Measurements from ENCODE around the gene OR2AT4.
A peak's percentile ranks its signal among the peaks of the same experiment; 100 is the strongest.
"Not testable (repeated sequence)": the region's sequence is repeated elsewhere in the genome, so short reads cannot be mapped to it uniquely, and the experiment has no call there.

OR2AT4 gene

DNA sequence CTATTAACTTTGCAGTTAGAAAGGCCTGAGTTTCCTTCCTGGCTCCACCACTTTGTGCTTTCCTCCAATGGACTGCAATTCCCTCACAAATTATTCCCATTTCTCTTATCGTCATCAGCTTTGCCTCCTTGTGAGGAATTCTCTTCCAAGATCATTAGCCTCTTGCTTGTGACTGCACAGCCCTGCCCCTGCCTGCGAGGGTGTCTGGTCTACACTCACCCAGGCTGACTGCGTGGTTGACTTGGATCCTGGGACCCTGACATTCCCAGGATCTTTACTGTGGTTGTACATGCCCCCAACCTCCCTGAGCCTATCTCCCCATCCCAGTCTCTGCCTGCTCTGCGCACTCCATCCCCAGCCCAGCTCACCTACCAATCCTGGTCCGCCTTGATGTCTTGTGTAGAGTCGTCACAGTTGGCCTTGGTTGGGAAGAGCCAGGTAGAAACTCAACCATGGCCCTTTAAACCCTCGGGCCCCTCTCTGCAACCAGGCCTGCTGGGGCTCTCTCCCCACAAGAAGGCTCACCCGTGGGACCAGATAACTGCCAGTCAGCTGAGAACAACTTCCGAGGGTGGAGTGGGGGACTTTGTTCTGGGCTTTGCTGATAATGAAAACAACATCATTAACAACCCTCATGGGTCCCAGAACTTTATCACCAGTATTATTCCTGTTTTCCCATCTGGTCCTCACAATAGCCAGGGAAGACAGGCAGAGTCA, at the start of gene OR2AT4:
TSS of gene OR2AT4 (minus strand) at position 421 of the 717 bp plus-strand sequence.
- no peak within 1 kb of the TSS for H3K27ac ChIP-seq
- no peak within 1 kb of the TSS for H3K4me3 ChIP-seq

DNA sequence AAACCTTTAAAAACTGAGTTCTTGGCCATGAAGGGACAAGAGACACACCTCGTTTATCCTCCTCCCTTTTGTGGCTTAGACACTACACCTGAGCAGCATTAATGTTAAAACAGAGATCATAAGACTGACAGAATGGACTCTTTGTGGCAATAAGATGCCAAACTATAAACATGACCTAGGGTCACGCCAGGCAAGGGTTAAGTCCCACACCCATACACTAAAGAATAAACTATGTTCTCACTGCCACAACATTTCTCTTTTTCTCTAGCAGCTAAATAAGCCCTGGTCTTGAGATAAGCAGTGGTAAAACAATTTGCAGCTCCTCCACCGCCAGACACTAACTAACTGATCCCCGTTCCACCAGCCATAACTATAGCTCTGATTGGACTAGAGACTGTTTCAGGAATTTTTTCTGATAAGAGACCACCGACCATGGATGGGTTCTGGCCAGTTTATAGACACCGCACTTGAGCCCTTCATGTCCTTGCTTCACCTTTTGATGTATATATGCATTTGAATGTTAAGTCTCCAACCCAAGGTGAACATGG, 49.4 kb upstream of the OR2AT4 start:
- Histone ChIP-seq H3K27ac (peak overlapping the region in 1 of 21 experiments; percentile 33), H3K4me3 (no peak overlapping the region)

DNA sequence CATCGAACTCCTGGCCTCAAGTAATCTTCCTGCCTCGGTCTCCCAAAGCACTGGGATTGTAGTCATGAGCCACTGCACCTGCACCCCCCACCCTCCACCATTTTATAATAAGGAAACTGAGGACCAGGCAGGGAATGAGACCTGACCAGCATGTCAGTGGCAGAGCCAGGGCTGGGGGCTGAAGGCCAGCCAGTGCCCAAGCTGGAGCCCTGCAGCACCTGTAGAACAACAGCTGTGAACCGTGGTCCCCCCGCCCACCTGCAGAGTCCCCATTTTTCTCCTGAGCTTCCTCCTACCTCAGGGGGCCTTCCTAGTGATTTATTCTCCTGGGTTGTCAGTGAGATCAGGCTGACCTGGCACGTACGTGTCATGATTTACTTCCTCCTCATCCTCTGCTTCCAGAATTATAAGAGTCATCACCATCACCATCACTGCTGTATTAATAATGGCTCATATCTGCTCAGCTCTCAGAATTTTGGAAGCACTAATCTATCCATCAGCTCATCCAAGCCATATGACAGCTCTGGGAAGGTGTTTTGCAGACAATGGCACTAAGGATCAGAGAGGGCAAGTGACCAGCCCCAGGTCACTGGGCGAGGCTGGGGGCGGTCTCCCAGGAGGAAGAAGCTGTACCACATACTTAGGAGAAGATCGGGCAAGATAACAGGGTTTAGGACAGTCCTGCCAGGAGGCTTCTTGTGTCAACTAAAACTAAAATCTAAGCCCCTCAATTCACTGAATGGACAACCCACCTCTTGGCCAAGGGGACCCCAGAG, 48.7 kb upstream of the OR2AT4 start:
- H3K27ac ChIP-seq, result peak overlapping the region in 1 of 21 experiments; percentile 33
- H3K4me3 ChIP-seq, result no peak overlapping the region

DNA sequence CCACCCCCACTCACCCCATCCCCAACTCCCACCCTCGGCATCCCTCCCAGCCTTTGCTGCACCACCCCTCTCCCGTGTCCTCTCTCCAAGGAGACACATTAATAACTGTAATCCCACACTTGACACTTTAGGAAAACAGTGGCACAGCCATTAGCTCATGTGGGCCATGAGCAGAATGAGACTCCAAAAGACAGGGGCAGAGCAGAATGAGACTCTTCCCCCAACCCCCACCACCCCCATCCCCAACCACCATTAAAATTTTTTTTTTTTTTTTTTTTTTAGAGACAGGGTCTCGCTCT, 48.0 kb upstream of the OR2AT4 start:
- Histone ChIP-seq H3K4me3 (no peak overlapping the region), H3K27ac (peak overlapping the region in 2 of 21 experiments; percentile 19 to 72)

DNA sequence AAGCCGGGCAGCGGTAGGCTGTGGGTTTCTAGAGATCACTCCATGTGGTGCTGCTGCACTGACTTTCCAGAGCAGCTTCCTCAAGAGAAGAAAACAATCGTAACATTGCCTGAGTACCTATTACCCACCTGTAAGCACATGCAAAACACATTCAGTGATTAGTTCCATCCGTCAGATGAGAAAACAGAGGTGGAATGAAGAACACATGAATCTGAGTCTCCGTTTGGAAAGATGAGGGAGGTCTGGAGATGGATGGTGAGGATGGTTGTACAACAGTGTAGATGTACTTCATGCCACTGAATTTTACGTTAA, 46.7 kb upstream of the OR2AT4 start:
- H3K4me3 ChIP-seq, result no peak overlapping the region
- peak overlapping the region in 14 of 21 experiments; percentile 3 to 72 (median 43) for H3K27ac ChIP-seq

DNA sequence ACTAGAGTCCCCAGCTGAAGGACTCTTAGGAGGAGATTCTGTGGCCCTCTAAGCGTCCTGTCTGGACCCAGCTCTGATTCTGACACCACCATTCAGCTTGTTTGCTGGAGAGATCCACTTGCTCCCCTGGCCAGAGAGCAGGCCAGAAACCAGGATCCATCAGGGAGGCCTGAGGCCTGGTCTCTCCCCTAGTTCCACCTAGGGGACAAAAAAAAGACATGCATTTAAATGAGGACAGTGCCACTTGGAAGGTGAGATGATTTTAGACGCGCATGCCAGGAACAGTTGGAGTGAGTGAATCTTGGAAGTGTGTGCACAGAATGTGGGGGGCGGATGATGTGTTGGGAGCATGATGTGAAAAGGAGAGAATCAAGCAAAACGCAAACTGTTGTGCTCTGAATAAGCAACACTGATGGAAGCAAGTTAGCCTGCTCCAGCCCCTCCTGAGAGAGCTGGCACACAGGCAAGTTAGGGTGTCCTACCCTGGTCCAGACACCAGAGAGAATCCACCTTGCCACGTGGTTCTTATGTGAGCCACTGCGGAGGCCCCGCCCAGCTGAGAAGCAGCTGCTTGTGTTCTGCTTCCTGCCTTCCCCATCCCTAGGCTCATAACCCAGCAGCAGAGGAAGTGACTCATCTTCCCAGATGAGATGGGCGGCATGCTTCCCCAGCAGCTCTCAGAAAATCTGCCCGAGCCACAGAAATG, 46.2 kb upstream of the OR2AT4 start:
- Histone ChIP-seq H3K27ac (peak overlapping the region in 15 of 21 experiments; percentile 3 to 75 (median 44)), H3K4me3 (no peak overlapping the region)

DNA sequence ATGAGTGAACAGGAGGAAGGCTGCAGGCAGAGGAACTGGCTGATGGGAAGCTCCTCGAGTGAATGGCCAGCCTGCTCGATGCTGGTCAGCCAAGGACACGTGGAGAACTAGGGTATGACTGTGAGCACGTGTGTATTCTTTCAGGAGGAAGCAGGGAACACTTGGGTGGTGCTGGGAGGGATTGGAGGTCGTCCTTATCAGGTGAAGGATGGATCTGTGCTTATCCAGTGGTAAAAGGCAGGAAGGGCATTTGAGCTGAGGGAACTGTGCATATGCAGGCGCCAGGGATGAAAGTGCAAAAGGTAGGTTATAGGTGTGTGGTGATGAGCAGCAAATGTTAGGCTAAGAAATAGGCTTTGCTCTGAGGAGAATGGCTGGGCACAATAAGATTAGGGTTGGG, 44.5 kb upstream of the OR2AT4 start:
- H3K4me3 ChIP-seq, result no peak overlapping the region
- H3K27ac ChIP-seq, result no peak overlapping the region

DNA sequence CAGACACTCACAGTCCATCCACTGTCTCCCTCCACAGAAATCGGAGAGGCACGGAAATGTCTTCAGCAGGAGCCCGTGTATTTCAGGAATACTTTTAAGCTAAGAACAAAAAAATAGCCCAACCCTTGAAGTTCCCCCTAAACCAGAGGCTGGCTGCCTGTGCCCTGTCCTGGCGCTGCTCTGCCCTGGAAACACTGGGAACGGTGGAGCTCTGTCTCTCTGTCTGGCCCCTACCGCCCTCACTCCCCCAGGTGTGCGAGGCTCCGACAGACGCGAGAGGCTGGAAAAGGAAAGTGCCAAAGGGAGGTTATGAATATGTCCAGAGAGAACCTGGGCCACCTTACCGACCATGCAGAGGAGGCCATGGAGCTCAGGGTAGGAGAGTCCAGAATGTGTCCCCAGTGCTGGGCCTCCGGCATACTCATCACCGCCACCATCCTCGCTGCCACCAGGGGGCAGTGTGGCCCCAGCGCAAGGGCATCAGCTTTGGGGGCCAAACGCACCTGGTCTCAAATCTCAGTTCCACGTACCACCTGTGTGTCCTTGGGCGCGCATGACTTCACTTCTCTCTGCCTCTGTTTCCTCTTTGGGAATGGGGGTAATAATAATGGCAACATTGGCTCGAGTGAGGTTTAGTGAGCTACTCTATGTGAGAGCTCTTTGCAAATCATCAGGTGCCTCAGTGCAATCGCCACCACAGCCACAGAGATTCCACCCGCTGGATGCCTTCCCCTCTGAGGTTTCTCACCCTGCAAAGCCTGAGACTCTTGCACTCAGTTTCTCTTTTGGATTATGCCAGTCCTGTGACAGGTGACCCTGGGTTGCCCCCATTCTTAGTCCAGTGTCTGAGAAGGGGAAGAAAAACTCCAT, 43.8 kb upstream of the OR2AT4 start:
- Histone ChIP-seq H3K4me3 (no peak overlapping the region), H3K27ac (no peak overlapping the region)

DNA sequence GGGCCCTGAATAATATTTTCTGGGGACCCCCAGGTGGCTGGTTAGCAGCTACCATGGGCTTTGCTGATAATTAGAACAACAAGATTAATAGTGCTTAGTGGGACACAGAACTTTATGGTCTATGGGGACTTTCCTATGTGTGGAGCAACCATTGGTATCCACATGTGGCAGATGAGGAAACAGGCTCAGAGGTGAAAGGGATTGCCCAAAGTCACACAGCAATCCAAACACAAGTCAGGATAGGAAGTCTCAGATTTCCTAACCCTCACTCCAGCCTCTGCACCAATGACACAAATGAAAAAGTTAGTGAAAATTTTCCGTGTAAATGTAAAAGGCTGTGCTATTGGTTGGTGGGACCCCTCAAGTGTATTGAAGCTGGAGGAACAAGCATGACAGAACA, 39.0 kb upstream of the OR2AT4 start:
- Histone ChIP-seq H3K27ac (no peak overlapping the region), H3K4me3 (no peak overlapping the region)

DNA sequence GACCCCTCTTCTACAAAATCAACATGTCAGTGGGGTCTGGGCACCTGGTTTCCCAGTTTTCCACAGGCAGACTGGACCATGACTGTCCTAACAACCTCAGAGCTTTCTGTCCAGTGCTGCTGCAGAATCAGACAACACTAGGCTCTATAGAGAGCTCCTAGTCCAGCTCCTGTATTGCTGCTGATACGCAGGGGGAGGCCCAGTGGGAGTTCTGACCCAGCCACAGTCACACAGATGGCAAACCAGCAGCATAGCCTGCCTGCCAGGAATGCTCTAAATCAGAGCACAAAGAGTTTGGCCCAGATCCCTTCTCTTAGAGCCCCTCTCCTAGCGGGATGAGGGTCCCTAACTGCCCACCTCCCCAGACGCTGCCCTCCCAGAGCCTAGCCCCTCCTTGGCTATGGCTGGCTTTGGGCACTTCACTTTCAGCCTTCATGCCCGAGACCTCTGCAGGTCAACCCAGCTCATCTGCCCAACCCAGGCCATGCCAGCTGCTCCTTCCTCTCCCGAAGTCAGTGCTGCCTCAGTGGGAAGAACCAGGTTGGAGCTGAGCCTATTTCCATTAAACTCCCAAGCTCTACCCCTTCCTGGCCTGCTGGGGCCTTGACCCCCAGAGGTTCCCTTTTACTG, 38.5 kb upstream of the OR2AT4 start:
- no peak overlapping the region for H3K27ac ChIP-seq
- no peak overlapping the region for H3K4me3 ChIP-seq

DNA sequence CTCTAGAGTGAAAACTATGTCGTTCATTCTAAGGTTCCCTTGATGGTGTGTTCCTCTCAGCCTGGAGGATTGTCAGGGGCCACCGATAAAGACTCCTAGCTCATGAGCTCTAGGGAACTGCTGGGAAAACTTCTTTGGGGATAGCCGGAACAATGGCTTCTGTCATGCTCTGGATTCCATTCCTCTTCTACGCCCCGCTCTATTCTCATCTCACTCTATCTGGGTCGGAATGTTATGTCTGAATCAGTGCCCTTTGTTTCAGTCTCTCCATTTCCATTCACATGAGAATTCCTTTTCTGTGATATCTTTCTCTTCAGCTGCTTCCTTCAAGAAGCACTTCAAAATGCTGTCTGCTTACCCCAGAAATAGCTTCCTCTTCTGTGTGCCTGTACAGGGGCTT, 37.3 kb upstream of the OR2AT4 start:
- H3K27ac ChIP-seq, result no peak overlapping the region
- no peak overlapping the region for H3K4me3 ChIP-seq

DNA sequence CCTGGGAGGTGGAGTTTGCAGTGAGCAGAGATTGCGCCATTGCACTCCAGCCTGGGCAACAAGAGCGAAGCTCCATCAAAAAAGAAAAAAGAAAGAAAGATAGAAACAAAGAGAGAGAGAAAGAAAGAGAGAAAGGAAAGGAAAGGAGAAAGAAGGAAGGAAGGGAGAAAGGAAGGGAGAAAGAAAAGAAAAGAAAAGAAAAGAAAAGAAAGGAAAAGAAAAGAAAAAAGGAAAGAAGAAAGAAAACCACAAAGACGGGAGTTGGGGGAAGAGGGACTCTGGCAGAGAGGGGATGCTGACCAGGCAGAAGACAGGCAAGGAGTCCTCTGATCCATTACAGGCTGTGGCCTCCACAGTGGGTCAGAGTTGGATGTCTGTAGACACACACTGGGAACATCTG, 35.4 kb upstream of the OR2AT4 start:
- no peak overlapping the region for H3K4me3 ChIP-seq
- H3K27ac ChIP-seq, result no peak overlapping the region

DNA sequence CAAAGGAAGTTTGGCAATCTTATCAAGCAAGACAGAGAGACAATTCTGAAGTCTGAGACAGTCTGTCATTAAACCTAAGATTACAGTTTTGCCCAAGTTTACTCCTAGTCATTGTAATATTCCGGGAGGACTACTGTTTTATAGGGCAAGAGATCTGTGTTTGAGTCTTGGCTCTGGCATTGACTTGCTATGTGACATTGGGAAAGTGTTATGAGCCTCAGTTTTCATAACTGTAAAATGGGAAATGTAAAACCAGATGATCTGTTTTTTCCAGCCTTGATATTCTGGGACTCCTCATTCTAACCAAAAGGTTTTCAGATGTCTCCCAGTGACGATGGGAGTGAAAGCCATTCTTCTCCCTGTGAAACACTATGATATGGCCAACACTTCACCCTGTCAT, 29.9 kb upstream of the OR2AT4 start:
- Histone ChIP-seq H3K4me3 (no peak overlapping the region), H3K27ac (no peak overlapping the region)

DNA sequence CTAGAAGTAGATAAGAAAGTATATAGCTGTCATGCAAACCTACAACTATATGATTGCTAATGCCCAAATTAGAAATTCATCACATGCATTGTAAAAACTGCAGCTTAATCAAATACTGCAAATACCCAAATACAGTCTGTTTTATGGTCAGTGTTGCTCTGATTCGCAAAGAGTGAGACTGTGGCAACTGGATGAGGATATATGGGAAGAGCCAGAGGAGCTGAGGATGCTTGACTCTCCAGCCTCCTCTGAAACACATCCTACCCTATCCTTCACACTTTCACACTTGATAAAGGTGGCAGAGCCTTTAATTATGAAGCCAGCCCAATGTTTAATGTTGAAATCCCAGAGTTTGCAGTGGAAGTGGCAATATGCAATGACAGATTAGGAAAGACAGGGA, 21.9 kb upstream of the OR2AT4 start:
- no peak overlapping the region for H3K27ac ChIP-seq

DNA sequence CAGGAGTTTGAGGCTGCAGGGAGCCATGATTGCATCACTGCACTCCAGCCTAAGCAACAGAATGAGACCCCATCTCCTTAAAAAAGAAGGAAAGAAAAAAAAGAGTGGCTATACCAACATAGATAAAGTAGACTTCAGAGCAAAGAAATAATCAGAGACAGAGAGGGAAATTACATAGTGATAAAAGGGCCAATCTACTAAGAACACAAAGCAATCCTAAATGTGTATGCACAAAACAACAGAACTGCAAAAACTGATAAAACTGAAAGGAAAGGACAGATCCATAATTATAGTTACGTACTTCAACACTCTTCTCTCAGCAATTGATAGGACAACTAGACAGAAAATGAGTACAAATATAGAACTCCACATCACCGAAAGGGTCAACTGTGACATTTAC, 17.8 kb upstream of the OR2AT4 start:
- H3K27ac ChIP-seq, result no peak overlapping the region
- H3K4me3 ChIP-seq, result no peak overlapping the region

More for the DNA sequence above, 21.9 kb upstream of the OR2AT4 start:
- H3K4me3 ChIP-seq, result no peak overlapping the region

DNA sequence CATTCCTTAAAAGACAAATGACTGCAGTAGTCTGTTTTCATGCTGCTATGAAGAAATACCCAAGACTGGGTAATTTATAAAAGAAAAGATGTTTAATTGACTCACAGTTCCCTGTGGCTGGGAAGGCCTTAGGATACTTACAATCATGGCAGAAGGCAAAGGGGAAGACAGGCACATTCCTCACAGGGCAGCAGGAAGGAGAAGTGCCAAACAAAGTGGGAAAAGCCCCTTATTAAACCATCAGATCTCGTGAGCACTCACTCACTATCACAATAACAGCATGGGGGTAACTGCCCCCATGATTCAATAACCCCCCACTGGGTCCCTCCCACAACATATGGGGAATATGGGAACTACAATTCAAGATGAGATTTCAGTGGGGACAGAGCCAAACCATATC, 16.4 kb upstream of the OR2AT4 start:
- Histone ChIP-seq H3K27ac (no peak overlapping the region), H3K4me3 (no peak overlapping the region)

DNA sequence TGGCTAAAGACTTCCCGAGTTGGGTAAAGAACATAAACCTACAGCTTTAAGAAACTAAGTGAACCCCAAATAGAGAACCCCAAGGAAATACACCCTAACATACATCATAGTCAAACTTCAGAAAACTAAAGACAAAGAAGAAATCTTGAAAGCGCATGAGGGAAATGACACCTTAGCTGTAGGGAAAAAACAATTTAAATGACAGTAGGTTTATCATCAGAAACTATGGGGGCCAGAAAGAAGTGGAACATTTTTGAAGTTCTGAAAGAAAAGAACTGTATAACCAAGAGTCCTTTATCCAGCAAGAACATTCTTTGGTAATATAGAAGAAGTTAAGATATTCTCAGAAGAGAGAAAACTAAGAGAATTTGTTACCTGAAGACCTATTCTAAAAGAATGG, 15.5 kb upstream of the OR2AT4 start:
- no peak overlapping the region for H3K27ac ChIP-seq
- no peak overlapping the region for H3K4me3 ChIP-seq

DNA sequence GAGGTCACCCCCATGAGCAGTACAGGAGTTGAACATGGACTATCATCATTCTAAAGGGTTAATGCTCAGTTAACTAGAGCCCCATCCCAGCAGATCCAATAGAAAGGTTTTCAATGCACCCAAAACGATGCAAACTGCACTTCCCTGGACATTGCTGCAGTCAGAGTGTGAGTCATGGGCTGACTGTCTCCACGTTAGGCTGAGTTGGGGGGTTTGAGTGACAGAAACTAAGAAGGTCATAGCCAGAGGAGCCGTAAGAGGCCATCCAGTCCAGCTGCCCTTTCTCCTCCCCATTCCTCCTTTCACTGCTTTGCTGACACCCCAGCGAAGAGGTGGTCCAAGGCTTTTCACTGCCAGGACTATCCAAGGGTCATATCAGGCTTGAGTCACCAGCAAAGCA, 10.5 kb upstream of the OR2AT4 start:
- Histone ChIP-seq H3K4me3 (no peak overlapping the region), H3K27ac (no peak overlapping the region)

DNA sequence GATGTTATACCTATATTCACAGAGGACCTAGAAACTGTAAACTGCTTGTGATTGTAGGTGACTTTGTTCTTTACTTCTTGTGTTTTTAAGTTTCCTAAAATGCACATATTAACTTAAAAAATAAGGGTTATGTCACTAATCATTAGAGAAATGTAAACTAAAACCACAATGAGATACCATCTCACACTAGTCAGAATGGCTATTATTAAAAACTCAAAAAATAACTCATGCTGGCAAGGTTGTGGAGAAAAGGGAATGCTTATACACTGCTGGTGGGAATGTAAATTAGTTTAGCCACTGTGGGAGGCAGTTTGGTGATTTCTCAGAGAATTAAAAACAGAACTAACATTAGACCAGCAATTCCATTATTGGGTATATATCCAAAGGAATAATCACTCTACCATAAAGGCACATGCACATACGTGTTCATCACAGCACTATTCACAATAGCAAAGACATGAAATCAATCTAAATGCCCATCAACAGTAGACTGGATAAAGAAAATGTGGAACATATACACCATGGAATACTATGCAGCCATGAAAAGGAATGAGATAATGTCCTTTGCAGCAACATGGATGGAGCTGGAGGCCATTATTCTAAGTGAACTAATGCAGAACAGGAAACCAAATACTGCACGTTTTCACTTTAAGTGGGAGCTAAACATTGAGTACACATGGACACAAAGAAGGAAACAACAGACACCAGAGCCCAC, 9.4 kb upstream of the OR2AT4 start:
- not testable (repeated sequence) for H3K4me3 ChIP-seq, H3K27ac ChIP-seq

Data from skin epidermis (tissue), 12 donors.